Liver (tissue), 9 donors: ENCODE data around the gene NPTN. TPM values are rescaled to one million over a fixed set of nuclear protein-coding genes. Genes with fewer than 3 reads are reported as not detected.
A peak's percentile ranks its signal among the peaks of the same experiment; 100 is the strongest.

ENCODE experiments used
- DNase-seq: peaks from one replicate; pipeline ENCODE4 v3.0.0-alpha.2; 2017; ENCODE audit warnings: low spot score
- H3K27ac ChIP-seq, 2 donors: one replicate each; pipeline ENCODE4 v1.7.0; 2013; ENCODE audit warnings: inconsistent platforms in 2 of 2, low read length in 2 of 2, control low read depth in 1 of 2, low read depth in 1 of 2, mild to moderate bottlenecking in 1 of 2
- H3K27me3 ChIP-seq, 4 donors: one replicate each; pipeline versions ENCODE4 v1.6.1 to v1.7.0; 2013; ENCODE audit warnings: low read length in 3 of 4, inconsistent platforms in 1 of 4, mild to moderate bottlenecking in 1 of 4, moderate library complexity in 1 of 4; ENCODE audit not compliant: control insufficient read depth in 4 of 4, insufficient read depth in 4 of 4
- H3K36me3 ChIP-seq, 4 donors: one replicate each; pipeline versions ENCODE4 v1.6.1 to v1.7.0; 2013; ENCODE audit warnings: low read length in 3 of 4, mild to moderate bottlenecking in 3 of 4, low read depth in 1 of 4, moderate library complexity in 1 of 4; ENCODE audit not compliant: control insufficient read depth in 4 of 4, insufficient read depth in 3 of 4
- H3K4me1 ChIP-seq, 4 donors: one replicate each; pipeline versions ENCODE4 v1.6.1 to v1.7.0; 2013; ENCODE audit warnings: low read length in 3 of 4, mild to moderate bottlenecking in 3 of 4, moderate library complexity in 1 of 4; ENCODE audit not compliant: control insufficient read depth in 4 of 4, insufficient read depth in 4 of 4
- H3K4me3 ChIP-seq, 3 donors: one replicate each; pipeline versions ENCODE4 v1.6.1 to v1.7.0; 2013; ENCODE audit warnings: low read length in 3 of 3, control low read depth in 1 of 3, low read depth in 1 of 3, mild to moderate bottlenecking in 1 of 3
- H3K9ac ChIP-seq, 2 donors: one replicate each; pipeline ENCODE4 v1.7.0; 2013; ENCODE audit warnings: low read length in 2 of 2, mild to moderate bottlenecking in 2 of 2, moderate library complexity in 2 of 2, control low read depth in 1 of 2, low read depth in 1 of 2
- H3K9me3 ChIP-seq, 4 donors: one replicate each; pipeline versions ENCODE4 v1.6.1 to v1.7.0; 2013; ENCODE audit warnings: low read length in 3 of 4; ENCODE audit not compliant: control insufficient read depth in 4 of 4
- ATF3 ChIP-seq: IDR thresholded peaks from 2 replicates; pipeline ENCODE4 v1.6.1; 2016; ENCODE audit warnings: antibody characterized with exemption
- CTCF ChIP-seq: fragments of 150-350 bp; IDR thresholded peaks from 2 replicates; pipeline ENCODE4 v1.5.1; 2017; ENCODE audit warnings: improper control_type of control experiment, low read depth, low read length; ENCODE audit not compliant: missing input control
- FOXA1 ChIP-seq: IDR thresholded peaks from 2 replicates; pipeline ENCODE4 v1.6.1; 2016; ENCODE audit warnings: antibody characterized with exemption
- FOXA2 ChIP-seq: IDR thresholded peaks from 2 replicates; pipeline ENCODE4 v1.6.1; 2016; ENCODE audit warnings: antibody characterized with exemption
- GABPA ChIP-seq, 2 donors: IDR thresholded peaks in 1 of 2; conservative IDR thresholded peaks in 1 of 2; 2 replicates each; pipeline ENCODE4 v1.6.1; 2016; ENCODE audit warnings: antibody characterized with exemption in 2 of 2, mild to moderate bottlenecking in 1 of 2, moderate library complexity in 1 of 2
- HNF4A ChIP-seq, 2 donors: conservative IDR thresholded peaks; 2 replicates each; pipeline ENCODE4 v1.6.1; 2016; ENCODE audit warnings: antibody characterized with exemption in 2 of 2, mild to moderate bottlenecking in 2 of 2
- HNF4G ChIP-seq: IDR thresholded peaks from 2 replicates; pipeline ENCODE4 v1.6.1; 2016; ENCODE audit warnings: antibody characterized with exemption
- JUND ChIP-seq, 2 donors: IDR thresholded peaks; 2 replicates each; pipeline ENCODE4 v1.6.1; 2016; ENCODE audit warnings: antibody characterized with exemption in 2 of 2
- MAX ChIP-seq: IDR thresholded peaks from 2 replicates; pipeline ENCODE4 v1.6.1; 2016; ENCODE audit warnings: antibody characterized with exemption
- RAD21 ChIP-seq, 2 donors: IDR thresholded peaks; 2 replicates each; pipeline ENCODE4 v1.6.1; 2016; ENCODE audit warnings: antibody characterized with exemption in 2 of 2, mild to moderate bottlenecking in 2 of 2
- REST ChIP-seq: IDR thresholded peaks from 2 replicates; pipeline ENCODE4 v1.6.1; 2016; ENCODE audit warnings: antibody characterized with exemption, mild to moderate bottlenecking
- RXRA ChIP-seq, 2 donors: IDR thresholded peaks; 2 replicates each; pipeline ENCODE4 v1.6.1; 2017 to 2018; ENCODE audit warnings: antibody characterized with exemption in 2 of 2, mild to moderate bottlenecking in 1 of 2
- SP1 ChIP-seq: IDR thresholded peaks from 2 replicates; pipeline ENCODE4 v1.6.1; 2018; ENCODE audit warnings: antibody characterized with exemption, mild to moderate bottlenecking
- TAF1 ChIP-seq: conservative IDR thresholded peaks from 2 replicates; pipeline ENCODE4 v1.6.1; 2016; ENCODE audit warnings: antibody characterized with exemption, mild to moderate bottlenecking
- YY1 ChIP-seq: IDR thresholded peaks from 2 replicates; pipeline ENCODE4 v1.6.1; 2016; ENCODE audit warnings: antibody characterized with exemption, mild to moderate bottlenecking
- ZBTB33 ChIP-seq: IDR thresholded peaks from 2 replicates; pipeline ENCODE4 v1.6.1; 2016; ENCODE audit warnings: antibody characterized with exemption
- WGBS: extraction: QIAGEN DNeasy Blood & Tissue Kit; methylation state at CpG from one replicate; pipeline ENCODE4 v1.1.7; 2013; 5-methylcytosine and 5-hydroxymethylcytosine counted together
- polyA plus RNA-seq, 2 donors: library from polyadenylated mRNA; stranded (reverse) in 1 of 2; unstranded in 1 of 2; fragments of 200-250 nt in 1 of 2; fragments of >200 nt in 1 of 2; fragmentation: Nextera tagmentation in 1 of 2; extraction: Ambion mirVana in 1 of 2; gene quantifications; one replicate each; pipeline versions ENCODE4 v1.2.1 to v1.2.3, GENCODE V29; 2013 to 2015
- total RNA-seq, 2 donors: library from RNA; depleted of rRNA; stranded (reverse); fragments of >200 nt; gene quantifications; one replicate each; pipeline ENCODE4 v1.2.3, GENCODE V29; 2014
- donor health status: healthy.
- donor health status: healthy.
- donor health status: healthy.
- donor health status: healthy.
- donor health status: healthy.

NPTN gene
- total and polyA plus RNA-seq, 4 donors, result 16.8 to 42.4 (median 33.9) TPM

GRCh38 chr15:73682600-73683090 lies 49.5 kb upstream of the NPTN start:
- Histone ChIP-seq H3K9me3 (no peaks in the 10 kb centered on the region), H3K27me3 (no peaks in the 10 kb centered on the region), H3K36me3 (no peaks in the 10 kb centered on the region), H3K9ac (no peak overlapping the region), H3K4me1 (peaks cover 4 to 25% (median 17%) of the 10 kb centered on the region in 4 donors), H3K4me3 (no peak overlapping the region), H3K27ac (no peak overlapping the region)
- no peak for TF ChIP-seq HNF4G
- WGBS, result 91% methylated on average over 14 of the region's 14 CpGs
- DNase-seq, result peak; percentile 24

GRCh38 chr15:73681856-73682599 lies 48.8 kb upstream of the NPTN start:
- WGBS, result 89% methylated on average over 3 of the region's 3 CpGs
- H3K27me3 ChIP-seq, result no peaks in the 10 kb centered on the region
- DNase-seq, result no peak

More at GRCh38 chr15:73681856-73682599, 48.8 kb upstream of the NPTN start:
- Histone ChIP-seq H3K27ac (no peak overlapping the region), H3K9ac (no peak overlapping the region), H3K36me3 (no peaks in the 10 kb centered on the region), H3K9me3 (no peaks in the 10 kb centered on the region), H3K4me3 (no peak overlapping the region), H3K4me1 (peaks cover 1 to 22% (median 16%) of the 10 kb centered on the region in 4 donors)
- no peak for TF ChIP-seq GABPA (IDR thresholded peaks at IDR 0.05 in 1 of 2, conservative IDR thresholded peaks at IDR 0.05 in 1 of 2)
- TF ChIP-seq FOXA1, result no peak
- TF ChIP-seq MAX, result no peak
- no peak for TF ChIP-seq RXRA (IDR thresholded peaks at IDR 0.05)
- TF ChIP-seq CTCF, result no peak
- no peak for TF ChIP-seq REST
- TF ChIP-seq HNF4A (conservative IDR thresholded peaks at IDR 0.05), result no peak
- no peak for TF ChIP-seq RAD21 (IDR thresholded peaks at IDR 0.05)
- no peak for TF ChIP-seq SP1
- TF ChIP-seq ATF3, result no peak
- no peak for TF ChIP-seq JUND (IDR thresholded peaks at IDR 0.05)
- no peak for TF ChIP-seq FOXA2
- no peak for TF ChIP-seq ZBTB33
- TF ChIP-seq TAF1, result no peak
- no peak for TF ChIP-seq YY1
